Neural cell (in vitro differentiated cells): ENCODE results near the gene TFAP2C. TPM values are rescaled to one million over a fixed set of nuclear protein-coding genes. Genes with fewer than 3 reads are reported as not detected.
A peak's percentile ranks its signal among the peaks of the same experiment; 100 is the strongest.

Experiments
- H2AFZ ChIP-seq: fragments of 200-600, 300-800 bp; sonication (generic), shearing (Covaris generic); 2 replicates; pipeline ENCODE4 v1.6.0; 2014; ENCODE audit warnings: low read depth, mild to moderate bottlenecking, antibody characterized with exemption, low read length, moderate library complexity
- H3F3A ChIP-seq: fragments of 200-600 bp; shearing (Covaris generic); 2 replicates; pipeline ENCODE4 v1.6.1; 2016; ENCODE audit warnings: mild to moderate bottlenecking, moderate library complexity, mixed read lengths, antibody characterized with exemption, low read length; ENCODE audit not compliant: insufficient read depth, poor library complexity, severe bottlenecking
- H3K27ac ChIP-seq: fragments of 200-600, 300-800 bp; sonication (generic), shearing (Covaris generic); 2 replicates; pipeline ENCODE4 v1.5.1; 2014; ENCODE audit warnings: mild to moderate bottlenecking, low read length, moderate library complexity
- H3K27me3 ChIP-seq: fragments of 300-800, 200-600 bp; sonication (generic), shearing (Covaris generic); 2 replicates; pipeline ENCODE4 v1.6.0; 2014; ENCODE audit warnings: mild to moderate bottlenecking, low read depth, low read length, moderate library complexity; ENCODE audit not compliant: insufficient read depth
- H3K36me3 ChIP-seq: fragments of 300-800, 200-600 bp; sonication (generic), shearing (Covaris generic); 2 replicates; pipeline ENCODE4 v1.5.1; 2014; ENCODE audit warnings: mild to moderate bottlenecking, antibody characterized with exemption, low read length, moderate library complexity; ENCODE audit not compliant: insufficient read depth
- H3K4me2 ChIP-seq: fragments of 300-800, 200-600 bp; sonication (generic), shearing (Covaris generic); 2 replicates; pipeline ENCODE4 v1.6.0; 2014; ENCODE audit warnings: mild to moderate bottlenecking, low read length
- H3K4me3 ChIP-seq: fragments of 300-800, 200-600 bp; sonication (generic), shearing (Covaris generic); 2 replicates; pipeline ENCODE4 v1.5.1; 2014; ENCODE audit warnings: mild to moderate bottlenecking, low read length, moderate library complexity
- H3K79me2 ChIP-seq: fragments of 200-600 bp; shearing (Covaris generic); replicated peaks from 2 replicates; pipeline ENCODE4 v1.6.0; 2014; ENCODE audit warnings: mild to moderate bottlenecking, low read length, moderate library complexity; ENCODE audit not compliant: insufficient read depth
- H3K9ac ChIP-seq: fragments of 300-800, 200-600 bp; sonication (generic), shearing (Covaris generic); 2 replicates; pipeline ENCODE4 v1.6.1; 2016; ENCODE audit warnings: mild to moderate bottlenecking, low read length, mixed read lengths
- H3K9me2 ChIP-seq: fragments of 200-600 bp; shearing (Covaris generic); 2 replicates; pipeline ENCODE4 v1.6.1; 2016; ENCODE audit warnings: mild to moderate bottlenecking, low read length, mixed read lengths; ENCODE audit not compliant: insufficient read depth
- H3K9me3 ChIP-seq: fragments of 200-600, 300-800 bp; sonication (generic), shearing (Covaris generic); 2 replicates; pipeline ENCODE4 v1.6.1; 2016; ENCODE audit warnings: mild to moderate bottlenecking, mixed run types, low read length, moderate library complexity, mixed read lengths
- H4K20me1 ChIP-seq: fragments of 200-600 bp; shearing (Covaris generic); 2 replicates; pipeline ENCODE4 v1.6.1; 2016; ENCODE audit warnings: mild to moderate bottlenecking, mixed run types; ENCODE audit not compliant: insufficient read depth
- EP300 ChIP-seq: fragments of 450-650 bp; conservative IDR thresholded peaks from 2 replicates; pipeline ENCODE4 v1.6.1; 2014; ENCODE audit warnings: antibody characterized with exemption, mild to moderate bottlenecking, moderate library complexity; ENCODE audit not compliant: poor library complexity, severe bottlenecking
- EZH2 ChIP-seq: fragments of 200-600, 300-800 bp; shearing (Covaris generic), sonication (generic); IDR thresholded peaks from 2 replicates; pipeline ENCODE4 v1.6.1; 2014; ENCODE audit warnings: antibody characterized with exemption, low read length, borderline replicate concordance, mild to moderate bottlenecking; ENCODE audit not compliant: insufficient read depth, poor library complexity, severe bottlenecking
- MXI1 ChIP-seq: fragments of 450-650 bp; conservative IDR thresholded peaks from 2 replicates; pipeline ENCODE4 v1.6.1; 2014; ENCODE audit warnings: antibody characterized with exemption, mild to moderate bottlenecking; ENCODE audit not compliant: poor library complexity, severe bottlenecking
- POLR2AphosphoS5 ChIP-seq: IDR thresholded peaks from 2 replicates; pipeline ENCODE4 v1.6.1; 2012
- RAD21 ChIP-seq: fragments of 450-650 bp; conservative IDR thresholded peaks from 2 replicates; pipeline ENCODE4 v1.6.1; 2014; ENCODE audit warnings: antibody characterized with exemption, mild to moderate bottlenecking, moderate library complexity
- polyA plus RNA-seq: library from polyadenylated mRNA; depleted of rRNA; stranded (reverse); fragments of >200 nt; gene quantifications from 2 replicates; pipeline ENCODE4 v1.2.3, GENCODE V29; 2014
- TF ChIP-seq, protein P1 (sequence below): IDR thresholded peaks from 2 replicates; pipeline ENCODE4 v1.6.1; 2012; ENCODE audit warnings: borderline replicate concordance
- TF ChIP-seq, protein P2 (sequence below): fragments of 450-650 bp; IDR thresholded peaks from 2 replicates; pipeline ENCODE4 v1.5.1; 2014; ENCODE audit warnings: antibody characterized with exemption, mild to moderate bottlenecking, moderate library complexity; ENCODE audit not compliant: poor library complexity, severe bottlenecking

The TFAP2C gene
- polyA plus RNA-seq, 1 donor from 2014 or later, result not detected

DNA sequence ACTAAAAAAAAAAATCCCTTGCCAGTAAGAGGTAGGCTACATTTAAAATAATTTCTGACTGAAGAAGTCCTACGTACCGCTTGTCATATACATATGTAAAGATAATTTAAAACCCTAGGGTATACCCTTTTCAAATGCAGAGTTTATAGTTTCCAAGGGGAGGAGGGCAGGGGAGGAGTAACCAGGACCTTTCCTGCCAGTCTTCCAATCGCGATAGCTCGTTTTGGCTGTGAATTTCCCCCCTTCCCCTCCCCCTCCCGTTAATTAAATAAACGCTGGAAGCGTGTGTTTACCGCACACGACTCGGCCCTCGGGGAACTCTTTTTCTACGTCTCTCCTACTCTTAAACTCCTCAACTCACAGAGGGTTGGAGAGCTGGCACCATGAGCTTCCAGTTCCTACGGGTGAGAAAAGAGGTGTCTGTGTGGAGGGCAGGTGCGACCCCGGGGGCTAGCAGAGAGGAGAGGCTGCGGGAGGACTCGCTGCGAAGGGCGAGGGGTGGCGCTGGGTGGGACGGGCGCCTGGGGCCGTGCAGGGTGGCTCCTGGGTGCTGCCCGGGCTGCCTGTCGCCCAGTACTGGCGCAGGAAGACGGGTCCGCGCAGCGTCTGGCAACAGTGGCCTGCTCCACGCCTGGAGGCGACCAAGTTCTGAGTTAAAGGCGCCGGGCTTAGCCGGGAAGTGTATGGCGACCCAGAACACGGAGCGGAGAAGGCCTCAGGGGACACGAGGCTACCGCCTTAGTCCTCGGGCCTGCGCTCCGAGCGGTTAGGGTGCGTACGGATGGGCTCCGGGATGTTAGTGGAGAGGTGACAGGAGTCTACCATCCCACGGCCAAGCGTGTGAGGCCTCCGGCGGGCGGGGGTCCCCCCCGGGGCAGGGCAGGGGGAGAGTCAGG lies 4.1 kb upstream of the TFAP2C start:
- Histone ChIP-seq H2AFZ (no peak overlapping the region), H3K27me3 (peaks cover 64% of the 10 kb centered on the region)

DNA sequence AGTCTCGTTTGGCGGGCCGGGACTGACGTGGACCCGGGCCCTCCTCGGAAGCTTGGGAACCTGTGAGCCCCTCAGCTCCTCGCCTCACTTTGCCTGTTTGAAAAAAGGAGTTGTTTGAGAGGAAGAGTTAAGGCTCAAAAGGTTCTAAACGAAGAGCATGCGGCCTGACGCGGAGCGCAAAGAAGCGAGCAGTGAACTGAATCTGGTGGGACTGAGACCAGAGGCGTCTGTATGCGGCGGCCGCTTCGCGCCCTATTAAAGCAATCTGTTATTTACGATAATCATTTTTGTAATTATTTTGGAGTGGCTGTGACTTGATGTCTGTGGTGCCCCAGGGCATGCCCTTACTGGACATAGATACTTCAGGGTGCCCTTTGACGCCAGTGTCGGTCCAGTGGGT lies 3.3 kb upstream of the TFAP2C start:
- no peaks in the 10 kb centered on the region for H3F3A ChIP-seq
- H3K36me3 ChIP-seq, result no peaks in the 10 kb centered on the region
- H3K27me3 ChIP-seq, result peaks cover 72% of the 10 kb centered on the region
- no peaks in the 10 kb centered on the region for H3K9me3 ChIP-seq
- H3K9me2 ChIP-seq, result no peaks in the 10 kb centered on the region
- H2AFZ ChIP-seq, result no peak overlapping the region
- H3K79me2 ChIP-seq, result no peaks in the 10 kb centered on the region
- no peak overlapping the region for H3K4me2 ChIP-seq
- H3K9ac ChIP-seq, result no peak overlapping the region
- no peak for TF ChIP-seq MXI1
- no peak for TF ChIP-seq EP300
- no peak overlapping the region for H3K27ac ChIP-seq
- H3K4me3 ChIP-seq, result no peak overlapping the region
- H4K20me1 ChIP-seq, result no peaks in the 10 kb centered on the region

More for the DNA sequence above, 4.1 kb upstream of the TFAP2C start:
- Histone ChIP-seq H3K36me3 (no peaks in the 10 kb centered on the region), H3K79me2 (no peaks in the 10 kb centered on the region), H3F3A (no peaks in the 10 kb centered on the region), H3K27ac (no peak overlapping the region), H3K9me2 (no peaks in the 10 kb centered on the region), H3K4me3 (no peak overlapping the region), H3K4me2 (no peak overlapping the region), H4K20me1 (no peaks in the 10 kb centered on the region), H3K9ac (no peak overlapping the region), H3K9me3 (no peaks in the 10 kb centered on the region)
- TF ChIP-seq, protein P1, sequence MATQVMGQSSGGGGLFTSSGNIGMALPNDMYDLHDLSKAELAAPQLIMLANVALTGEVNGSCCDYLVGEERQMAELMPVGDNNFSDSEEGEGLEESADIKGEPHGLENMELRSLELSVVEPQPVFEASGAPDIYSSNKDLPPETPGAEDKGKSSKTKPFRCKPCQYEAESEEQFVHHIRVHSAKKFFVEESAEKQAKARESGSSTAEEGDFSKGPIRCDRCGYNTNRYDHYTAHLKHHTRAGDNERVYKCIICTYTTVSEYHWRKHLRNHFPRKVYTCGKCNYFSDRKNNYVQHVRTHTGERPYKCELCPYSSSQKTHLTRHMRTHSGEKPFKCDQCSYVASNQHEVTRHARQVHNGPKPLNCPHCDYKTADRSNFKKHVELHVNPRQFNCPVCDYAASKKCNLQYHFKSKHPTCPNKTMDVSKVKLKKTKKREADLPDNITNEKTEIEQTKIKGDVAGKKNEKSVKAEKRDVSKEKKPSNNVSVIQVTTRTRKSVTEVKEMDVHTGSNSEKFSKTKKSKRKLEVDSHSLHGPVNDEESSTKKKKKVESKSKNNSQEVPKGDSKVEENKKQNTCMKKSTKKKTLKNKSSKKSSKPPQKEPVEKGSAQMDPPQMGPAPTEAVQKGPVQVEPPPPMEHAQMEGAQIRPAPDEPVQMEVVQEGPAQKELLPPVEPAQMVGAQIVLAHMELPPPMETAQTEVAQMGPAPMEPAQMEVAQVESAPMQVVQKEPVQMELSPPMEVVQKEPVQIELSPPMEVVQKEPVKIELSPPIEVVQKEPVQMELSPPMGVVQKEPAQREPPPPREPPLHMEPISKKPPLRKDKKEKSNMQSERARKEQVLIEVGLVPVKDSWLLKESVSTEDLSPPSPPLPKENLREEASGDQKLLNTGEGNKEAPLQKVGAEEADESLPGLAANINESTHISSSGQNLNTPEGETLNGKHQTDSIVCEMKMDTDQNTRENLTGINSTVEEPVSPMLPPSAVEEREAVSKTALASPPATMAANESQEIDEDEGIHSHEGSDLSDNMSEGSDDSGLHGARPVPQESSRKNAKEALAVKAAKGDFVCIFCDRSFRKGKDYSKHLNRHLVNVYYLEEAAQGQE, result no peak
- TF ChIP-seq EZH2, result peak; percentile 39

DNA sequence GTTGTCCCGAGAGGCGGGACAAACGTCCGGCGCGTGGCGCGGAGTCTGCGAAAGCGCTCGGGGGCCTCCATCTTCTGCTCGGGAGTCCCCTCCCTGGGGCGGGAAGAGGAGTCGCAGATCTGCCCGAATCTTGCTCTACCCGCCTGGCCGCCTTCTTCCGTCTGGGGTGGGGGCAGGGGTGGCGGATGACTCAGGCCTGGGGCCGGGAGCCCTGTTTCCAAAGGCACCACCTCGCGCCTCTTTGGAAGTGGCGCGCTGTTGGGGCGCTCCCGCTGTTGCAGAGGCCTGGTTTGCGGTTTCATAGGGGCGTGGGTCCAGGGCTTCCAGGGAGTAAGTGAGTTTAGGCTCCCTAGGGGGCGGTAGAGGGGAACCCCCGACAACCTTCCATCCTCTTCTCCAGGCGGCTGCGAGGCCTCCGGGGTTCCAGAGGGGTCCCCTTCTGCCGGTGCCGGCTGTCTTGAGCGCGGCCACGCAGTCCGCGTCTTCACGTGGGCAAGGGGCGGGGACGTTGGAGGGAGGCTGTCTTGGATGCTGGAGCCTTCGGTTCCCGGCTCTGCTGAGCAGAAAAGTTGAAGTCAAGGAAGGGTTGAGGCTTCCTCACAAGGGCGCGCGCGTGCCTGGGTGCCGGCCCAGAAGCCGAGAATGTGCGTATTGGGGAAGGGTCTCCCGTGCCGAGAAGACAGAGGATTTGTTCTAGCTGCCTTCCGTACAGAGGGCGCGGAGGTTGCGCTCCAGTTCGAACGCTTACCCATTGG lies 2.6 kb upstream of the TFAP2C start:
- H4K20me1 ChIP-seq, result no peaks in the 10 kb centered on the region
- no peaks in the 10 kb centered on the region for H3K79me2 ChIP-seq
- no peaks in the 10 kb centered on the region for H3K36me3 ChIP-seq
- peaks cover 79% of the 10 kb centered on the region for H3K27me3 ChIP-seq
- no peak overlapping the region for H3K4me2 ChIP-seq
- no peak overlapping the region for H2AFZ ChIP-seq
- H3K9me3 ChIP-seq, result no peaks in the 10 kb centered on the region
- no peaks in the 10 kb centered on the region for H3F3A ChIP-seq
- no peak overlapping the region for H3K27ac ChIP-seq
- no peak for TF ChIP-seq MXI1
- TF ChIP-seq RAD21, result no peak
- no peak for TF ChIP-seq POLR2AphosphoS5
- TF ChIP-seq EZH2, result peak; percentile 91
- TF ChIP-seq, protein P2, sequence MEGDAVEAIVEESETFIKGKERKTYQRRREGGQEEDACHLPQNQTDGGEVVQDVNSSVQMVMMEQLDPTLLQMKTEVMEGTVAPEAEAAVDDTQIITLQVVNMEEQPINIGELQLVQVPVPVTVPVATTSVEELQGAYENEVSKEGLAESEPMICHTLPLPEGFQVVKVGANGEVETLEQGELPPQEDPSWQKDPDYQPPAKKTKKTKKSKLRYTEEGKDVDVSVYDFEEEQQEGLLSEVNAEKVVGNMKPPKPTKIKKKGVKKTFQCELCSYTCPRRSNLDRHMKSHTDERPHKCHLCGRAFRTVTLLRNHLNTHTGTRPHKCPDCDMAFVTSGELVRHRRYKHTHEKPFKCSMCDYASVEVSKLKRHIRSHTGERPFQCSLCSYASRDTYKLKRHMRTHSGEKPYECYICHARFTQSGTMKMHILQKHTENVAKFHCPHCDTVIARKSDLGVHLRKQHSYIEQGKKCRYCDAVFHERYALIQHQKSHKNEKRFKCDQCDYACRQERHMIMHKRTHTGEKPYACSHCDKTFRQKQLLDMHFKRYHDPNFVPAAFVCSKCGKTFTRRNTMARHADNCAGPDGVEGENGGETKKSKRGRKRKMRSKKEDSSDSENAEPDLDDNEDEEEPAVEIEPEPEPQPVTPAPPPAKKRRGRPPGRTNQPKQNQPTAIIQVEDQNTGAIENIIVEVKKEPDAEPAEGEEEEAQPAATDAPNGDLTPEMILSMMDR, result peak; percentile 52
- no peak for TF ChIP-seq EP300
- TF ChIP-seq, protein P1, result no peak
- H3K9me2 ChIP-seq, result no peaks in the 10 kb centered on the region
- no peak overlapping the region for H3K9ac ChIP-seq
- H3K4me3 ChIP-seq, result peak overlapping the region; percentile 43
